Fibroblast of lung (primary cell): ENCODE results near the gene BAD. TPM values are rescaled to one million over a fixed set of nuclear protein-coding genes. Genes with fewer than 3 reads are reported as not detected.
A peak's percentile ranks its signal among the peaks of the same experiment; 100 is the strongest.
"Not testable (repeated sequence)": the region's sequence is repeated elsewhere in the genome, so short reads cannot be mapped to it uniquely, and the experiment has no call there.

Source experiments
- DNase-seq, 2 donors: peaks; one replicate each; pipeline versions ENCODE4 v3.0.0 to v3.0.0-alpha.2; 2010; ENCODE audit warnings: low read depth in 2 of 2
- H2AFZ ChIP-seq: 2 replicates; pipeline ENCODE4 v1.5.1; 2012; ENCODE audit warnings: low read length, control low read depth, inconsistent platforms
- H3K27ac ChIP-seq: 2 replicates; pipeline ENCODE4 v1.5.1; 2011; ENCODE audit warnings: low read length, control low read depth; ENCODE audit not compliant: insufficient read depth
- H3K27me3 ChIP-seq: 2 replicates; pipeline ENCODE4 v1.5.1; 2011; ENCODE audit warnings: mild to moderate bottlenecking, low read length; ENCODE audit not compliant: control insufficient read depth, insufficient read depth
- H3K36me3 ChIP-seq: 2 replicates; pipeline ENCODE4 v1.5.1; 2011; ENCODE audit warnings: low read length; ENCODE audit not compliant: control insufficient read depth, insufficient read depth
- H3K4me1 ChIP-seq: 2 replicates; pipeline ENCODE4 v1.5.1; 2011; ENCODE audit warnings: low read length; ENCODE audit not compliant: control insufficient read depth, insufficient read depth; ENCODE audit errors: extremely low read depth
- H3K4me2 ChIP-seq: 2 replicates; pipeline ENCODE4 v1.5.1; 2011; ENCODE audit warnings: low read length, control low read depth; ENCODE audit not compliant: insufficient read depth; ENCODE audit errors: extremely low read depth
- H3K4me3 ChIP-seq, 4 experiments: fragments of 200-600 bp in 1 of 4; sonication (generic) in 1 of 4; replicated peaks in 1 of 4; 2 replicates each; pipeline ENCODE4 v1.5.1; 2011 to 2016; ENCODE audit warnings: low read length in 4 of 4, low read depth in 3 of 4, mild to moderate bottlenecking in 3 of 4, control low read depth in 2 of 4, inconsistent platforms in 1 of 4, mixed read lengths in 1 of 4; ENCODE audit not compliant: insufficient read depth in 1 of 4; ENCODE audit errors: control extremely low read depth in 1 of 4
- H3K79me2 ChIP-seq: 2 replicates; pipeline ENCODE4 v1.5.1; 2012; ENCODE audit warnings: mild to moderate bottlenecking, low read length, inconsistent platforms; ENCODE audit not compliant: control insufficient read depth, insufficient read depth
- H3K9ac ChIP-seq: 2 replicates; pipeline ENCODE4 v1.5.1; 2011; ENCODE audit warnings: mild to moderate bottlenecking, low read length, control low read depth; ENCODE audit not compliant: insufficient read depth
- H3K9me3 ChIP-seq: 2 replicates; pipeline ENCODE4 v1.5.1; 2012; ENCODE audit warnings: low read depth, low read length; ENCODE audit not compliant: control insufficient read depth, insufficient read depth
- H4K20me1 ChIP-seq: 2 replicates; pipeline ENCODE4 v1.5.1; 2011; ENCODE audit warnings: low read length; ENCODE audit not compliant: control insufficient read depth, insufficient read depth; ENCODE audit errors: extremely low read depth
- EZH2 ChIP-seq: IDR thresholded peaks from 2 replicates; pipeline ENCODE4 v1.5.1; 2012; ENCODE audit warnings: low read length, control low read depth, mild to moderate bottlenecking; ENCODE audit errors: missing control alignments
- polyA plus RNA-seq, 2 donors: library from polyadenylated mRNA; depleted of rRNA in 1 of 2; stranded (reverse) in 1 of 2; unstranded in 1 of 2; fragments of >200 nt; gene quantifications; 2 replicates each; pipeline ENCODE4 v1.2.1, GENCODE V29; 2011 to 2012; ENCODE audit warnings: missing spikeins in 1 of 2
- total RNA-seq: library from RNA; depleted of rRNA; stranded (reverse); fragments of >200 nt; gene quantifications from 2 replicates; pipeline ENCODE4 v1.2.1, GENCODE V29; 2014
- TF ChIP-seq, protein P1 (sequence below), 2 donors: IDR thresholded peaks in 1 of 2; conservative IDR thresholded peaks in 1 of 2; 1 replicate in 1 of 2; 2 replicates in 1 of 2; pipeline ENCODE4 v1.5.1; 2011 to 2012; ENCODE audit warnings: low read length in 2 of 2, control low read depth in 1 of 2, inconsistent platforms in 1 of 2, low read depth in 1 of 2, mild to moderate bottlenecking in 1 of 2

The BAD gene
- total and polyA plus RNA-seq, 2 donors (not counting 1 experiment from before 2014, with no cell fraction given) = 31.6 to 79.9 TPM

DNA sequence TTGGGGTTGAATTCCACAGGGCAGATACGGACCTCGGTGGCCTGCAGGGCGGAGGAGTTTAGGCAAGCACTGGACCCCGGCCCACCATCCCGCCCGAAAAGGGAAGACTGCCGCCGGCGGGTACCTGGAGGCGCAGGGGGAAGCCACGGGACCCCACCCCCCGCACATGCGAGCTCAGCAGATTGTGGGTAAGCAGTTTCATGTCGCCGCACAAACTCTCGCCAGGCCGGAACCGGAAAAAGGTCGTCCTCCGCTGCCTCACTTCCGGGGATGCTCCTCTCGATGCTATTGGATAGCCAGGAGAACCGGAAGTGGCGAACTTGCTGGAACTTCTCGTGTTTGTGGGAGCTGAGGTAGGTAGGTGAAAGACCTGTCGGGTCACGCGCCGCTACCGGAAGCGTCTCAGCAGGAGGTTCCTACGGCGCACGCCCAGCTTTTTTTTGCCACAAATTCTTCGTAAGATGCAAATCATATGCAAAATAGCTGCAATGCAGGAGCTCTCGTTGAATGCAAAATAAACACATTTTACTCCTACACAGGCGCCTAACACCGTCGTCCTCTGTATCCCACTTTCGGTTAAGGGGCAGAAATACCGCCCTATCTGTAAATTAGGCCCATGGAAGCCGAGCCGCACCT is 33.0 kb upstream of the BAD start, which contains the start of gene TRMT112:
TSS of gene TRMT112 (minus strand) at position 235 of the 636 bp plus-strand sequence. CDS start at position 202, 33 bp downstream.
- TF ChIP-seq EZH2 = no peak
- TF ChIP-seq, protein P1, sequence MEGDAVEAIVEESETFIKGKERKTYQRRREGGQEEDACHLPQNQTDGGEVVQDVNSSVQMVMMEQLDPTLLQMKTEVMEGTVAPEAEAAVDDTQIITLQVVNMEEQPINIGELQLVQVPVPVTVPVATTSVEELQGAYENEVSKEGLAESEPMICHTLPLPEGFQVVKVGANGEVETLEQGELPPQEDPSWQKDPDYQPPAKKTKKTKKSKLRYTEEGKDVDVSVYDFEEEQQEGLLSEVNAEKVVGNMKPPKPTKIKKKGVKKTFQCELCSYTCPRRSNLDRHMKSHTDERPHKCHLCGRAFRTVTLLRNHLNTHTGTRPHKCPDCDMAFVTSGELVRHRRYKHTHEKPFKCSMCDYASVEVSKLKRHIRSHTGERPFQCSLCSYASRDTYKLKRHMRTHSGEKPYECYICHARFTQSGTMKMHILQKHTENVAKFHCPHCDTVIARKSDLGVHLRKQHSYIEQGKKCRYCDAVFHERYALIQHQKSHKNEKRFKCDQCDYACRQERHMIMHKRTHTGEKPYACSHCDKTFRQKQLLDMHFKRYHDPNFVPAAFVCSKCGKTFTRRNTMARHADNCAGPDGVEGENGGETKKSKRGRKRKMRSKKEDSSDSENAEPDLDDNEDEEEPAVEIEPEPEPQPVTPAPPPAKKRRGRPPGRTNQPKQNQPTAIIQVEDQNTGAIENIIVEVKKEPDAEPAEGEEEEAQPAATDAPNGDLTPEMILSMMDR (conservative IDR thresholded peaks at IDR 0.05 in 1 of 2, IDR thresholded peaks at IDR 0.05 in 1 of 2; ENCODE audit: low read depth in 1 of 2, low read length in 2 of 2) = no peak
- H4K20me1 ChIP-seq = no peaks in the 10 kb centered on the region
- H3K36me3 ChIP-seq = peaks cover 14% of the 10 kb centered on the region
- peak within 1 kb of the TSS; percentile 92 for H3K9ac ChIP-seq
- peak within 1 kb of the TSS; percentile 51 for H2AFZ ChIP-seq
- no peaks in the 10 kb centered on the region for H3K4me1 ChIP-seq
- H3K4me3 ChIP-seq = peak within 1 kb of the TSS; percentile 73 to 97 (median 76)
- peak; percentile 97 to 99 for DNase-seq
- peak within 1 kb of the TSS; percentile 93 for H3K4me2 ChIP-seq
- H3K27ac ChIP-seq = peak within 1 kb of the TSS; percentile 97
- peaks cover 13% of the 10 kb centered on the region for H3K79me2 ChIP-seq
- no peaks in the 10 kb centered on the region for H3K9me3 ChIP-seq
- no peaks in the 10 kb centered on the region for H3K27me3 ChIP-seq

DNA sequence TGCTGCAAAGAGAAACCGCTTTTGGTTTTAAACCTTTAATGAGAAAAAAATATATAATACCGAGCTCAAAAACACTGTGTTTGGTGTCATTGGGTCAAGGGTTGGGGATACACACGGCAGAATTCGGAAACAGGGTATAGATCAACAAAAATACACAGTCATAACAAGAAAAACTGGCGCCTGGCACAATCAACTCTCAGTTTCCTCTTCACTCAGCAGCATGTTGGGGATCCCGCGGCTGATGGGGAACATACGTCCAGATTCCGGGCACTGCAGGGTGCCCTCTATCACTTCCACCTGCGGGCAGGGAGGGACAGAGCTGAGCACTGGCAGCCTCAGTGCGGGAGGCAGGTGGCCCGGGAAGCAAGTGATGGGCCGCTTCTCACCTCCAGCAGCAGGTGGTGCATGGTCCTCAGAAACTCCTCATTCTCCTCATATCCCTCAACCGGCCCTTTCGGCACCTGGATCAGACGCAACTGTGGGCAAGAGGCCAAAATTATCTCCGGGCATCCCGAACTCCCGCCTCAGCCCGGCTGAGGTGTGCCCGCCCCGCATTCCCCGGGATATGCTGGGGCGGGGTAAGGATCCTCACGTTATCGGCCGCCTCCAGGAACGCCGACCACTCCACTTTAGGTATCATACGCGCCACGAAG is 32.3 kb upstream of the BAD start:
- no peaks in the 10 kb centered on the region for H3K27me3 ChIP-seq
- H3K4me1 ChIP-seq = no peaks in the 10 kb centered on the region
- peak overlapping the region; percentile 73 to 97 (median 76) for H3K4me3 ChIP-seq
- peak overlapping the region; percentile 97 for H3K27ac ChIP-seq
- H4K20me1 ChIP-seq = no peaks in the 10 kb centered on the region
- DNase-seq = no peak
- peaks cover 11% of the 10 kb centered on the region for H3K36me3 ChIP-seq
- no peak overlapping the region for H2AFZ ChIP-seq
- peak overlapping the region; percentile 44 for H3K4me2 ChIP-seq
- H3K79me2 ChIP-seq = peaks cover 13% of the 10 kb centered on the region
- no peaks in the 10 kb centered on the region for H3K9me3 ChIP-seq
- TF ChIP-seq EZH2 = no peak
- TF ChIP-seq, protein P1 (conservative IDR thresholded peaks at IDR 0.05 in 1 of 2, IDR thresholded peaks at IDR 0.05 in 1 of 2; ENCODE audit: low read depth in 1 of 2, low read length in 2 of 2) = no peak
- H3K9ac ChIP-seq = peak overlapping the region; percentile 92

DNA sequence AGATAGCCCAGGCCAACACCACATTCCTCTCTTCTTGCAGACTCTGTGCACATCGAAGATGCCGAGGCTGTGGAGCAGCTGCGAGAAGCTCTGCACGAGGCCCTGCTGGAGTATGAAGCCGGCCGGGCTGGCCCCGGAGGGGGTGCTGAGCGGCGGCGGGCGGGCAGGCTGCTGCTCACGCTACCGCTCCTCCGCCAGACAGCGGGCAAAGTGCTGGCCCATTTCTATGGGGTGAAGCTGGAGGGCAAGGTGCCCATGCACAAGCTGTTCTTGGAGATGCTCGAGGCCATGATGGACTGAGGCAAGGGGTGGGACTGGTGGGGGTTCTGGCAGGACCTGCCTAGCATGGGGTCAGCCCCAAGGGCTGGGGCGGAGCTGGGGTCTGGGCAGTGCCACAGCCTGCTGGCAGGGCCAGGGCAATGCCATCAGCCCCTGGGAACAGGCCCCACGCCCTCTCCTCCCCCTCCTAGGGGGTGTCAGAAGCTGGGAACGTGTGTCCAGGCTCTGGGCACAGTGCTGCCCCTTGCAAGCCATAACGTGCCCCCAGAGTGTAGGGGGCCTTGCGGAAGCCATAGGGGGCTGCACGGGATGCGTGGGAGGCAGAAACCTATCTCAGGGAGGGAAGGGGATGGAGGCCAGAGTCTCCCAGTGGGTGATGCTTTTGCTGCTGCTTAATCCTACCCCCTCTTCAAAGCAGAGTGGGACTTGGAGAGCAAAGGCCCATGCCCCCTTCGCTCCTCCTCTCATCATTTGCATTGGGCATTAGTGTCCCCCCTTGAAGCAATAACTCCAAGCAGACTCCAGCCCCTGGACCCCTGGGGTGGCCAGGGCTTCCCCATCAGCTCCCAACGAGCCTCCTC is 31.4 kb upstream of the BAD start:
- not testable (repeated sequence) for H3K4me1 ChIP-seq, H3K27me3 ChIP-seq, H2AFZ ChIP-seq, H4K20me1 ChIP-seq, H3K27ac ChIP-seq, H3K9ac ChIP-seq, H3K9me3 ChIP-seq, DNase-seq, H3K4me2 ChIP-seq
- H3K36me3 ChIP-seq = peaks cover 11% of the 10 kb centered on the region
- H3K79me2 ChIP-seq = peaks cover 13% of the 10 kb centered on the region
- H3K4me3 ChIP-seq = peak overlapping the region in 1 of 4 experiments; percentile 76
